H1 (cell line): ENCODE data around the gene RPLP2. TPM values are rescaled to one million over a fixed set of nuclear protein-coding genes. Genes with fewer than 3 reads are reported as not detected.

Experiments
- ASH2L ChIP-seq: fragments of 200-600, 300-600 bp; sonication (generic); IDR thresholded peaks from one replicate; pipeline ENCODE4 v1.7.1; 2017; ENCODE audit warnings: low read length
- CBX5 ChIP-seq: fragments of 300-800, 300-1000 bp; sonication (generic); IDR thresholded peaks from 2 replicates; pipeline ENCODE4 v1.7.1; 2016; ENCODE audit warnings: antibody characterized with exemption, low read length, low read depth
- CBX8 ChIP-seq: fragments of 300-800, 300-1000 bp; sonication (generic); IDR thresholded peaks from 2 replicates; pipeline ENCODE4 v1.7.1; 2016; ENCODE audit warnings: low read depth, low read length, borderline replicate concordance
- E2F6 ChIP-seq: IDR thresholded peaks from 2 replicates; pipeline ENCODE4 v1.6.1; 2012; ENCODE audit warnings: inconsistent platforms
- FOSL1 ChIP-seq: IDR thresholded peaks from 2 replicates; pipeline ENCODE4 v1.6.1; 2011; ENCODE audit warnings: mild to moderate bottlenecking, low read depth, low read length, moderate library complexity; ENCODE audit not compliant: insufficient read depth
- GABPA ChIP-seq: IDR thresholded peaks from 2 replicates; pipeline ENCODE4 v1.6.1; 2011; ENCODE audit warnings: mild to moderate bottlenecking, low read length, moderate library complexity, borderline replicate concordance; ENCODE audit not compliant: insufficient read depth
- JUND ChIP-seq: IDR thresholded peaks from 2 replicates; pipeline ENCODE4 v1.6.1; 2011; ENCODE audit warnings: mild to moderate bottlenecking, improper control_type of control experiment, low read length
- KDM1A ChIP-seq: fragments of 200-600, 300-600 bp; sonication (generic); IDR thresholded peaks from 2 replicates; pipeline ENCODE4 v1.7.1; 2016; ENCODE audit warnings: mild to moderate bottlenecking, low read length, borderline replicate concordance
- KDM4A ChIP-seq: IDR thresholded peaks from one replicate; pipeline ENCODE4 v1.7.1; 2012; ENCODE audit warnings: low read depth, mild to moderate bottlenecking, moderate library complexity, low read length, inconsistent platforms; ENCODE audit not compliant: severe bottlenecking
- RAD21 ChIP-seq, 2 experiments: IDR thresholded peaks in 1 of 2; conservative IDR thresholded peaks in 1 of 2; 2 replicates each; pipeline ENCODE4 v1.6.1; 2011; ENCODE audit warnings: low read depth in 2 of 2, low read length in 2 of 2, improper control_type of control experiment in 1 of 2, inconsistent platforms in 1 of 2, mild to moderate bottlenecking in 1 of 2, moderate library complexity in 1 of 2
- SUZ12 ChIP-seq: fragments of 200-600 bp; sonication (generic); IDR thresholded peaks from 2 replicates; pipeline ENCODE4 v1.6.1; 2012; ENCODE audit warnings: mild to moderate bottlenecking, inconsistent platforms, low read length, moderate library complexity, mixed read lengths
- TBP ChIP-seq: IDR thresholded peaks from 2 replicates; pipeline ENCODE4 v1.6.1; 2011; ENCODE audit warnings: low read depth, low read length, improper control_type of control experiment
- YY1 ChIP-seq: IDR thresholded peaks from 2 replicates; pipeline ENCODE4 v1.6.1; 2011; ENCODE audit warnings: low read depth, mild to moderate bottlenecking, low read length
- polyA plus RNA-seq, 7 experiments: library from polyadenylated mRNA; depleted of rRNA in 3 of 7; stranded (reverse) in 5 of 7; unstranded in 2 of 7; fragments of >200 nt in 5 of 7; fragments of 200-250 nt in 2 of 7; gene quantifications; 1 replicate in 5 of 7; 2 replicates in 1 of 7; 4 replicates in 1 of 7; pipeline versions ENCODE4 v1.2.1 to v1.2.3, GENCODE V29; 2011 to 2013; ENCODE audit warnings: missing spikeins in 2 of 7, mixed read lengths in 2 of 7
- total RNA-seq: library from RNA; stranded (reverse); fragmentation: NEBNext Ultra II Directional; extraction: Animal tissue kit (Norgen Biotek cat#: 25700); gene quantifications from 2 replicates; pipeline ENCODE4 v1.2.1, GENCODE V29; 2021
- TF ChIP-seq, protein P1 (sequence below): IDR thresholded peaks from 2 replicates; pipeline ENCODE4 v1.6.1; 2012; ENCODE audit warnings: inconsistent platforms

Gene RPLP2
- total and polyA plus RNA-seq, 2 of the 8 experiments (the other 6 are each of a cell fraction or from before 2014, with no cell fraction given): 1,789 to 2,106 TPM

- TF ChIP-seq RAD21 (IDR thresholded peaks at IDR 0.05 in 1 of 2, conservative IDR thresholded peaks at IDR 0.05 in 1 of 2; ENCODE audit: low read depth in 2 of 2, low read length in 2 of 2): no peak
- no peak for TF ChIP-seq KDM1A
- TF ChIP-seq, protein P1, sequence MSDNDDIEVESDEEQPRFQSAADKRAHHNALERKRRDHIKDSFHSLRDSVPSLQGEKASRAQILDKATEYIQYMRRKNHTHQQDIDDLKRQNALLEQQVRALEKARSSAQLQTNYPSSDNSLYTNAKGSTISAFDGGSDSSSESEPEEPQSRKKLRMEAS: peak; percentile 4; the same call in 1 of the 2 replicates
- peak; percentile 38 for TF ChIP-seq KDM4A
- peak; percentile 2 for TF ChIP-seq ASH2L
- 0 out of 2 replicates have a peak, but pooled peaks have one; percentile 10 for TF ChIP-seq YY1
- no peak for TF ChIP-seq CBX5
- no peak for TF ChIP-seq GABPA
- no peak for TF ChIP-seq JUND
- TF ChIP-seq SUZ12: no peak
- TF ChIP-seq TBP: peak; percentile 33; the same call in 1 of the 2 replicates
- no peak for TF ChIP-seq E2F6
- no peak for TF ChIP-seq FOSL1
- no peak for TF ChIP-seq CBX8
Observed at GRCh38 chr11:832529-833113, 22.9 kb downstream of the RPLP2 start, which contains the start of gene CD151 (continued).
